Peyer's patch (tissue), 4 donors: ENCODE results near the gene CEMP1. TPM values are rescaled to one million over a fixed set of nuclear protein-coding genes. Genes with fewer than 3 reads are reported as not detected.

Experiments used
- DNase-seq, 3 donors: peaks; one replicate each; pipeline ENCODE4 v3.0.0-alpha.2; 2017 to 2019
- H3K27ac ChIP-seq, 4 donors: fragments of 200-600 bp; sonication (generic); one replicate each; pipeline ENCODE4 v1.5.1; 2016 to 2019
- H3K27me3 ChIP-seq, 2 donors: fragments of 200-600 bp; sonication (generic); one replicate each; pipeline ENCODE4 v1.5.1; 2019
- H3K36me3 ChIP-seq, 3 donors: fragments of 200-600 bp; sonication (generic); one replicate each; pipeline ENCODE4 v1.5.1; 2016 to 2019
- H3K4me1 ChIP-seq, 4 donors: fragments of 200-600 bp; sonication (generic); one replicate each; pipeline ENCODE4 v1.5.1; 2016 to 2019
- H3K4me3 ChIP-seq, 4 donors: fragments of 200-600 bp; sonication (generic); 1 replicate in 3 of 4; 2 replicates in 1 of 4; pipeline ENCODE4 v1.5.1; 2016 to 2019; ENCODE audit warnings: mild to moderate bottlenecking in 1 of 4
- H3K9me3 ChIP-seq, 4 donors: fragments of 200-600 bp; sonication (generic); one replicate each; pipeline ENCODE4 v1.5.1; 2016 to 2019; ENCODE audit warnings: mild to moderate bottlenecking in 1 of 4
- CTCF ChIP-seq, 6 experiments: fragments of 450-650 bp in 4 of 6; fragments of 200-600 bp in 2 of 6; sonication (generic) in 1 of 6; IDR thresholded peaks; one replicate each; pipeline ENCODE4 v1.5.1; 2017 to 2019; ENCODE audit warnings: antibody characterized with exemption in 6 of 6, mild to moderate bottlenecking in 3 of 6, moderate library complexity in 1 of 6
- POLR2A ChIP-seq, 2 donors: fragments of 450-650 bp; IDR thresholded peaks; one replicate each; pipeline ENCODE4 v1.5.1; 2017; ENCODE audit warnings: antibody characterized with exemption in 2 of 2, mild to moderate bottlenecking in 2 of 2, moderate library complexity in 2 of 2
- total RNA-seq, 4 donors: library from RNA; depleted of rRNA; stranded (reverse); fragments of >200 nt; gene quantifications; one replicate each; pipeline ENCODE4 v1.1.0, GENCODE V29; 2016

Gene CEMP1
- total RNA-seq, 4 donors from 2014 or later = 9.4 to 11.4 TPM; not detected in 2

DNA sequence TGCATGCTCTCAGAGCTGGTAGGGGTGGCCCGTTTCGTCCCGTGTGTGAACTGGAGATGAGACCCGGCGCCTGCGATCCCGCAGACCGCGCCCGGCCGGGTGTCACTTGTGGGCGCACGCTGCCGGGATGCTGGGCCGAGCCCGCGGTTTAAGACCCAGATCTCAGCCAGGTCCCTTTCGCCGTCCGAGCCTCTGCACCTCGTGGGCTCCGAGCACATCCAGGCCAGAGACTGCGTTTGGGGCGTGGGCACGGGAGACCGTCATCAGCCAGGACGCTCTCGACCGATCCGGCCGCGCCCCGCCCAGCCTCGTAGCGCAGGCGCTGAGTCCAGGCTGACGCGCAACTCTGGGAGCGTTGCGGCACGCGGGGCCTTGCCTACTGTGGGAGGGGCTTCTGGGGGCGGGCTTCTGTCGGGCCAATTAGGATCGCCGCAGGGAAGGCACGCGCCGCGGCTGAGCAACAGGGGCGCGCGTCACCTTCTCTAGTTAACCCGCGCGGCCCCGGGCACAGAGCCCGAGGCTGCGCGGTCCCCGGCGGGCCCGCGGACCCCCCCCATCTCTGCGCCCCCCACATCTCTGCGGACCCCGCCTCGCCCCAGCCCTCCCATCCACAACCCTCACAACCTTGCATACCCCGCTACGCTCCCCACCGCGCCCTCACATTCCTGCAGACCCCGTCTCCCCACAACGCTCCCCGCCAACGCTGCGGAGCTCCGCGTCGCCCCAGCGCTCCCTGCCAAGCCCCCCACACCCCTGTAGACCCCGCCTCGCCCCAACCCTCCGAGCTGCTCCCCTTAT is 687 bp upstream of the CEMP1 start:
- DNase-seq = peak; percentile 99
- H3K36me3 ChIP-seq = peaks cover 0 to 22% (median 0%) of the 10 kb centered on the region in 3 donors
- no peaks in the 10 kb centered on the region for H3K27me3 ChIP-seq
- peaks cover 0 to 20% (median 7%) of the 10 kb centered on the region in 4 donors for H3K4me1 ChIP-seq
- peak; percentile 41 to 78 for TF ChIP-seq POLR2A (IDR thresholded peaks at IDR 0.05)
- TF ChIP-seq CTCF (IDR thresholded peaks at IDR 0.05) = no peak
- H3K27ac ChIP-seq = peak overlapping the region; percentile 93 to 97 (median 97)
- H3K9me3 ChIP-seq = no peaks in the 10 kb centered on the region
- H3K4me3 ChIP-seq = peak overlapping the region; percentile 58 to 78 (median 67)

- Histone ChIP-seq H3K4me1 (peaks cover 0 to 12% (median 7%) of the 10 kb centered on the region in 4 donors), H3K36me3 (peaks cover 0 to 32% (median 0%) of the 10 kb centered on the region in 3 donors), H3K27ac (peak overlapping the region; percentile 93 to 97 (median 97)), H3K4me3 (peak overlapping the region in 1 of 4 donors; percentile 68), H3K27me3 (no peaks in the 10 kb centered on the region), H3K9me3 (no peaks in the 10 kb centered on the region)
- DNase-seq = peak in 2 of 3 donors; percentile 52 to 56
- TF ChIP-seq CTCF (IDR thresholded peaks at IDR 0.05) (no peak), POLR2A (IDR thresholded peaks at IDR 0.05) (no peak)
These were observed 434 bp downstream of the CEMP1 start for GRCh38 chr16:2530629-2531318.

DNA sequence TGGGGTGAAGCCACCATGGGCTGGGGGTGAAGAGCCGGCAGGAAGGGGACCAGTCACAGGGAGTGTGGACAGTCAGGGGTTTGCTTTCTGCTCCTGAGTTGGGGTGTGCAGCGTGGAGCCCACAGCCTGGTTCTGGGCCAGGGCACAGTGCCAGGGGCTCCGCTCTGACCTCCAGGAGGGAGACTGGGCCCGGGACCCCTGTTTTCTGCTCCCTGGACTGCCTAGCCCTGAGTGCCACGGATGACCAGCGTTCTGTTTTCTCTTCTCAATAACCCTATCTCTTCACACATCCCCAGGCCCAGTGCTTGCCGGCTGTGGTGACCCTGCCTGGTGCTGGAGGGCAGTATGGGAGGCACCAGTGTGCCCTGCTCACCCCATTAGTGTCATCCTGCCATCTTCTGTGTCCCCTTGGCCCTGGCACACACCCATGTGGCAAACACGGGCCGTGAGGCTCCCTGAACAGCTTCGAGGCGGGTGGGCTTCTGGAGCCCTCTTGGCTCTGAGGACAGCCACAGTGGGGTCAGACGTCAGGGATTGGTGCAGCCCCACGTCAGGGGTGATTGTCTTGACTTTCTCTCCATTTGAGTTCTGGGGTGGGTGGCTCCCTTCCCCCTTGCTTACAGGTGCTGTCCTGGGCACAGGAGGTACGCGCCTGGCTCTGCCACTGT is 1.1 kb downstream of the CEMP1 start:
- TF ChIP-seq POLR2A (IDR thresholded peaks at IDR 0.05) (no peak), CTCF (IDR thresholded peaks at IDR 0.05) (no peak)
- Histone ChIP-seq H3K36me3 (peaks cover 0 to 32% (median 0%) of the 10 kb centered on the region in 3 donors), H3K4me1 (peaks cover 0 to 14% (median 7%) of the 10 kb centered on the region in 4 donors), H3K9me3 (no peaks in the 10 kb centered on the region), H3K27me3 (no peaks in the 10 kb centered on the region), H3K27ac (no peak overlapping the region), H3K4me3 (no peak overlapping the region)
- peak in 1 of 3 donors; percentile 47 for DNase-seq

GRCh38 chr16:2529061-2529931 is 1.9 kb downstream of the CEMP1 start:
- H3K27me3 ChIP-seq = no peaks in the 10 kb centered on the region
- H3K4me1 ChIP-seq = peaks cover 0 to 17% (median 9%) of the 10 kb centered on the region in 4 donors
- no peak overlapping the region for H3K4me3 ChIP-seq
- DNase-seq = peak in 1 of 3 donors; percentile 48
- H3K36me3 ChIP-seq = peaks cover 0 to 32% (median 0%) of the 10 kb centered on the region in 3 donors
- no peak for TF ChIP-seq CTCF (IDR thresholded peaks at IDR 0.05)
- TF ChIP-seq POLR2A (IDR thresholded peaks at IDR 0.05) = no peak
- H3K9me3 ChIP-seq = no peaks in the 10 kb centered on the region
- no peak overlapping the region for H3K27ac ChIP-seq
